Measurements from ENCODE around the gene FGF14. TPM values are rescaled to one million over a fixed set of nuclear protein-coding genes. Genes with fewer than 3 reads are reported as not detected.
A peak's percentile ranks its signal among the peaks of the same experiment; 100 is the strongest.

The FGF14 gene
- total RNA-seq, 1 experiment from 2014 or later: 0.02 TPM

DNA sequence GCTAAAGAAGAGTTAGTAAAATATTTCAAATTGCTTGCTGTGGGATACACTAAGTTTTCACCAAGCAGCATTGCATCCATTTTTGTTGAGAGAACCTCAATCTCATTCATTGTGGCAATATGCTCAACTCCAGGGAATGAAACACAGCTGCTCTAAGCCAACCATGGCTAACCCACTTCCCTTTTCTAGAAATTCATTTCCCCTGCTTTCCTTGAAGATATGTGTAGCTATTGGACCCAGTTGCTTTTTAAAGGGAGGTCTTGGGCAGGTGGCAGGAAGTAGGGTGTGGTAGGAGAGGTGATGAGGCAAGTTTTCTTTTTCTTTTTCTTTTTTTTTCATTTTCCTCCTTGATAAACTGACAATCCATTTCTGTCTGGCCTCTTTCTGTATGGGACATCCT lies 452.2 kb downstream of the FGF14 start:
- H3K27ac ChIP-seq: no peak overlapping the region
- H3K36me3 ChIP-seq: no peaks in the 10 kb centered on the region
- DNase-seq: no peak
- H3K27me3 ChIP-seq: no peaks in the 10 kb centered on the region
- H3K9me3 ChIP-seq (replicated peaks): no peaks in the 10 kb centered on the region
- H3K4me3 ChIP-seq: no peak overlapping the region
- no peaks in the 10 kb centered on the region for H3K4me1 ChIP-seq

DNA sequence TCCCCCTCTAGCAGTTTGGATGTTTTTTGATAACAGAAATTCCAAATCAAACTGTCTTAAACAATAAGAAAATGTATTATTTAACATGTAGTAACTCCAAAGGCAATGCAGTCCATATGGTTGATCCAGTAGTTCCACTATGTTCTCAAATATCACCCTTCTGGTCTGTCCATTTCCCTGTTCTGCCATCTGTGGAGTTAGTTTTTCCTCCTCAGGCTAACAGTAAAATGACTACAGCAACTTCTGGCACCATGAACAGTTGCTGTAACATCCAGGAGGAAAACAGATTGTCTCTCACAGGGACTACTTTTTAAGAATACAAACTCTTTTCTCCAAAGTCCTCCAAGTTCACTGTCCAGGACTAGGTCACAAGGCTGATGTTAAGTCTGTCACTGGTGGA lies 455.4 kb downstream of the FGF14 start:
- H3K4me1 ChIP-seq: no peaks in the 10 kb centered on the region
- no peak overlapping the region for H3K27ac ChIP-seq
- no peak overlapping the region for H3K4me3 ChIP-seq
- H3K27me3 ChIP-seq: no peaks in the 10 kb centered on the region
- no peaks in the 10 kb centered on the region for H3K9me3 ChIP-seq (replicated peaks)
- no peak for DNase-seq
- no peaks in the 10 kb centered on the region for H3K36me3 ChIP-seq

DNA sequence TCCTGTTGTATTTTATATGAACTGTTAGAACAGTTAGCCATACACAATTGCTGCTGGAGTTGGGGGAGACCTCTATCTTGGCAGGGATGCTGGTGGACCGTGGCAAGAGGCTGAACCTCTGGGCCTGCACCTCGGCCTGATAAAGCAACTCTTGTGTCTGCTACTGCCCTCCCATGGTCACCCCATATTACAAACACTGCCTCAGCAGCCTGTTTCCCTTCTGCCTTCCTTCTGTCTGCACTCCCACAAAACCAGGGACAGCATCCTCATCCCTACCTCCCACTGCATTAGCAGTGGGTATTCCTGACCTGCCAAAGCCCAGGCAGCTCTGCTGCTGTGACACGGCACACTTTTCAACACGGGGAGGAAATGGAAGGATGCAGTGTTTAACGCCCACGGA lies 456.4 kb downstream of the FGF14 start:
- peak in 1 of 2 experiments; percentile 6 for DNase-seq
- H3K27ac ChIP-seq: no peak overlapping the region

DNA sequence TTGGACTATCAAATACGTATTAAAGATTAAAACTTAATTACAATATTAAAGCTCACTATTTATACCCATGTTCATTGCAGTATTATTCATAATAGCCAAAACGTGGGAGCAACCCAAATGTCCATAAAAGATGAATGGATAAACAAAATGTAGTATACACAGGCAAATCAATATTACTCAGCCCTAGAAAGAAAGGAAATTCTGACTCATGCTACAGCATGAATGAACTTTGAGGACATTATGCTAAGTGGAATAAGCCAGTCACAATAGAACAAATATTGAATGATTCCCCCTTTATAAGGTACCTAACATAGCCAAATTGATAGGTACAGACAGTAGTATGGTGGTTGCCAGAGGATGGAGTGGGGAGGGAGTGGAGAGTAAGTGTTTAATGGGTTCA lies 457.3 kb downstream of the FGF14 start:
- H3K36me3 ChIP-seq: no peaks in the 10 kb centered on the region
- H3K27me3 ChIP-seq: no peaks in the 10 kb centered on the region
- H3K27ac ChIP-seq: no peak overlapping the region
- DNase-seq: no peak
- H3K9me3 ChIP-seq (replicated peaks): no peaks in the 10 kb centered on the region
- no peak overlapping the region for H3K4me3 ChIP-seq
- H3K4me1 ChIP-seq: no peaks in the 10 kb centered on the region

More for the DNA sequence above, 456.4 kb downstream of the FGF14 start:
- Histone ChIP-seq H3K4me3 (no peak overlapping the region), H3K27me3 (no peaks in the 10 kb centered on the region), H3K4me1 (no peaks in the 10 kb centered on the region), H3K9me3 (replicated peaks) (no peaks in the 10 kb centered on the region), H3K36me3 (no peaks in the 10 kb centered on the region)

DNA sequence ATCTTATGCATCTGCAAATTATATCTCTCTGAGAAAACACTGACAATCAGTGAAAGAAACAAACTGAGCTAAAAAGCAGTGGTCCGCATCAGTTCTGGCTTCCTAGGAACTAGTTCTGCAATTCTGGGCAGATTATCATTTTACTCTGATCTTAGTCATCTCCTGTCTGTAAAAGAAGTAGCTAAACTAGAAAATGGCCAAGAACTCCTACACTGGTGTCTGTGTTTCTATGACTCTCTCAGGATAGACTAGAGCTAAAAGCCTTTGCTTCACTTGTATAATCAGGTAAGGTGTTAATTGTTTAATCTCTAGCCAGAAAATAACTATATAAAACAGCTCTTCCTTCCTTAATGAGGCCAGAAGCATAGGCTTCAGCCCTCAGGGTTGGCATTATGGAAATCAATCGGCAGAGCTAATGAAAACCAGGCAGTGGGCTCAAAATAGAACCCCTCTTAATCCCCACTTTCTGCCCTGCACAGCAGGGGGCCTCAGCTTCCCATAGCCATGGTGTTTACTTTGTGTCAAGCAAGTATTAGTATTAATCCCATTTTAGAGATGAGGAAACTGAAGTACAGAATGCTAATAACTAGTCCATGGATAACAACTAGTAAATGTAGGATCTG lies 459.2 kb downstream of the FGF14 start:
- Histone ChIP-seq H3K9me3 (replicated peaks) (no peaks in the 10 kb centered on the region), H3K36me3 (no peaks in the 10 kb centered on the region), H3K4me3 (no peak overlapping the region), H3K4me1 (no peaks in the 10 kb centered on the region), H3K27me3 (no peaks in the 10 kb centered on the region), H3K27ac (no peak overlapping the region)
- peak in 1 of 2 experiments; percentile 20 for DNase-seq

DNA sequence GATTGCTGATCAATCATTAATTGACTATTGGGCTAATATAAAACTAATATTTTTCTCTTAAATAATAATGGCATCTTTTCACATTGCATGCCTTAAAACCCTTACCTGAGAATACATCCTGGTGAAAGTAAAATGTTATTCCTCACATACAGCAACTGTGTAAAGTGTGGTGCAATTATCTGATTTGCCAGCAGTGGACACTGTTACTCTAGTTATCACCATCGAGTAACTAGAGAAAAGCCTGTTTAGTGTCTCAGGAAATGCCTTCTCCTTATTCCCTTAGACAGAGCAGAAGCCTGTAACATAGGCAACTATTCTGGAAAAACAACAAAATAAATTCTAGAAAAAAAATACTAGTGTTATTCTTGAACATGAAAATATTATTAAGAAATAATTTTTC lies 459.8 kb downstream of the FGF14 start:
- Histone ChIP-seq H3K27ac (no peak overlapping the region), H3K9me3 (replicated peaks) (no peaks in the 10 kb centered on the region), H3K27me3 (no peaks in the 10 kb centered on the region), H3K4me1 (no peaks in the 10 kb centered on the region), H3K36me3 (no peaks in the 10 kb centered on the region), H3K4me3 (no peak overlapping the region)
- peak in 1 of 2 experiments; percentile 58 for DNase-seq

DNA sequence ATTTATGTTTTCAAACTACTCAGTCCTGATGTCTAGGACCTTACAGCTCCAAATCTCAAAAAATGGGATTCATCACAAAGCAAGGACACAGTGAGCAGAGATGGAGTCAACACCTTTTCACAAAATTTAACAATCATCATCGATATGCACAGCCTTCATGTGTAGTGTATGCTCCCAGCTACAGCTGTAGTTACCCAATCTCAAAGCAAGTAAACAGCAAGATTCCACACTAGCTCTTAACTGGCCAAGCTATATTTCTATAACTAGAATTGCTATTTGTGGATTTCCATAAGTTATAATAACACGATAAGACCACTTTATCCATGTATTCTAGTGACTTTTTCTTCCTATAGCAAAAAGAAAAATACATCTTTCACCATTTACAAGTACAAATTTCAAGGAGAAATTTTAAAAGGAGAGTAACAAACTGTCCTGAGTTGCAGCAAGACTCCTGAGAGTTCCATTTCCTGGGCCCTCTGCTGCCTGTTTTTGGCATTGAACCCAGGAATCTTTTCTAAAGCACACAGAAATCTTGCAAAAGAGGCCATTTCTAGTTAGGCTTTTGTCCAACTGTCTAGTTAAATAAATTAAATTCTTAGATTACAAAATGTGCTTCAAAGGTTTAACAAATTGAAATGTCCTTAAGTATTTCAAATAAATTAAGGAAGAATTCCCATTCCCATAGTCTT lies 460.6 kb downstream of the FGF14 start:
- no peaks in the 10 kb centered on the region for H3K9me3 ChIP-seq (replicated peaks)
- H3K27me3 ChIP-seq: no peaks in the 10 kb centered on the region
- no peak for DNase-seq
- no peak overlapping the region for H3K4me3 ChIP-seq
- H3K36me3 ChIP-seq: no peaks in the 10 kb centered on the region
- no peaks in the 10 kb centered on the region for H3K4me1 ChIP-seq
- H3K27ac ChIP-seq: no peak overlapping the region

DNA sequence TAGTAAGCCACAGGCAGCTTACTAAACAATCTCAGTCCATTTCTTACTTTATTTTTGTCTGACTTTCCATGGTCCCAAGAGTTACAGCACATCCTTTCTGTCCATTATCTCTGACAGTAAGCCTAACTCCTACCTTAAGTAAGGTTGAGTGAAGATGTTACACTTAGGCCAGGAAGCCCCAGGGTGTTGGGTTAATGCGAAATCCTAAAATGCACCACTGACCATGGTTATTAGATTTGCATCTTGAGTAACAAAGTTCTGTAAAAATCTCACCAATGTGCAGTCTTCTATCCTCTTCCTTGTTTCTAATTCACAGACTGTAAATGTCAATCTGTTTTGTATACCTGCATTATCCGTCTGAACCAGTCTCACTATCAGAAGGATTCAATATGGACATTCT lies 462.5 kb downstream of the FGF14 start:
- Histone ChIP-seq H3K27me3 (no peaks in the 10 kb centered on the region), H3K4me3 (no peak overlapping the region), H3K27ac (no peak overlapping the region), H3K9me3 (replicated peaks) (no peaks in the 10 kb centered on the region), H3K4me1 (no peaks in the 10 kb centered on the region), H3K36me3 (no peaks in the 10 kb centered on the region)
- DNase-seq: no peak

DNA sequence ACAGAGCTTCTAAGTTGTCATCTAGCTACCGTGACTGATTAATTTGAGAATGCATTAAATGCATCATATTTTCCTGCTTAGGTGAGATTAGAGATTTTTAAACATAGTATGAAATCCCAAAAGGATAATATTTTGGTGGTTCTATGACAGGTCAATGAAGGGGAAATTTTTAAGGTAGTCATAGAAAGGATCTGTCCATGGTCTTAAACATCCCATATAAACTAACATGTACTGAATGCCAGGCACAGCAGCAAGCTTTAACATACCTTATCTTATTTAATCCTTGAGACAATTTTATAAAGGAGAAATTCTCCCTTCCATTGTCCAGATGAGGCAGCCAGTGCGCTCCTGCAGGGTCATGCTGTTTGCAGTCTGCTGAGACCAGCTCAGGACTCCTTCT lies 466.0 kb downstream of the FGF14 start:
- no peaks in the 10 kb centered on the region for H3K27me3 ChIP-seq
- no peak for DNase-seq
- H3K4me3 ChIP-seq: no peak overlapping the region
- no peaks in the 10 kb centered on the region for H3K36me3 ChIP-seq
- no peaks in the 10 kb centered on the region for H3K9me3 ChIP-seq (replicated peaks)
- no peaks in the 10 kb centered on the region for H3K4me1 ChIP-seq
- H3K27ac ChIP-seq: no peak overlapping the region

DNA sequence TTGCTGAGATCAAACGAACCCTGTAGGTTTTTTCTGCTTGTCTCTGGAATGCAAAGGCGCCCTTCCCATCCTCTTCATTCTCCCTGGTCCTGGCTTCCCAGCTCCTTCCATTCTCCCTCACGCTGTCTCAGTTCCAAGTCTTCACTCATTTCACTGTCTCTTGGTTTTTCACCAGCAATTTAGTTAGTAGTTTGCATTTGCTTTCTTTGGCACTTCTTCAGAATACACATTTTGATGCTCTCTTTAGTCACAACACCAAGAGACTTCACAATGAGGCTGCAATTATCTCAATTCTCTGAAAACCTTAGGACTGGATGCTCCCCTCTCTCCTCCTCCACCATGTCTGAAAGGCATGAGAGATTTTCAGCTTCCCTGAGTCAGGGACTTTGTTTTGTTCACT lies 470.7 kb downstream of the FGF14 start:
- Histone ChIP-seq H3K4me1 (no peaks in the 10 kb centered on the region), H3K27ac (no peak overlapping the region), H3K27me3 (no peaks in the 10 kb centered on the region; the same call in 1 of the 2 replicates), H3K36me3 (no peaks in the 10 kb centered on the region), H3K9me3 (replicated peaks) (no peaks in the 10 kb centered on the region), H3K4me3 (no peak overlapping the region)
- DNase-seq: no peak

DNA sequence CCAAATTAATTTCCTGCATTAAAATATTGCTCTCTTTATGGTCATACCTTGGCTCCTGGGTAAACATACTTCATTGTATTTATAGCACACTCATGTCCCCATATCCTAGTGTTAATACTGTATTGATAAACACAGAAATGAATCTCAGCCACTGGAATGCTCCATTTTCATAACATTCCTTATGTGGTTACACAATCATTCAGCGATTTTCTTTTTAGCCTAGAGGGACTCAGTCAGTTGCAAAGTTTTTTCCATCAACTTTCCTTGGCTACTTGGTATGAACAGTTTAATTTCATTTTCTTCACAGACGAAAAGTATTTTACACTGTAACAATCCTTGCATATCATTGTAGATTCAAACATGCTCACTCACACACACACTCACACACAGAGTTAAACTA lies 471.5 kb downstream of the FGF14 start:
- no peak overlapping the region for H3K4me3 ChIP-seq
- H3K4me1 ChIP-seq: no peaks in the 10 kb centered on the region
- H3K9me3 ChIP-seq (replicated peaks): no peaks in the 10 kb centered on the region
- no peaks in the 10 kb centered on the region for H3K36me3 ChIP-seq
- no peak for DNase-seq
- H3K27ac ChIP-seq: no peak overlapping the region
- H3K27me3 ChIP-seq: no peaks in the 10 kb centered on the region; the same call in 1 of the 2 replicates

DNA sequence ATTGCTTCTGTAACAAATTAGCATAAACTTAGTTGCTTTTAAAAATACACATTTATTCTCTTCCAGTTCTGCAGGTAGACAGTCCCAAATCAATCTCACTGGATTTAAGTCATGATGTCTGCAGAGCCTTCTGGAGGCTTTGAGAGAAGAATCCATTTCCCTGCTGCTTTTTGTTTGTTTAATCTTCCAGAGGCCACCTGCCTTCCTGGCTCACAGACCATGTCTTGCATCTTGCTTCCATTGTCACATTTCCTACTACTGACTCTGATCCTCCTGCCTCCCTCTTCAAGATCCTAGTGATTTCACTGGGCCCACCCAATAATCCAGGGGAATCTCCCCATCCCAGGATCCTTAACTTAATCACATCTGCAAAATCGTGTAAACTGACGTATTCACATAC lies 476.1 kb downstream of the FGF14 start:
- H3K27me3 ChIP-seq: no peaks in the 10 kb centered on the region; the same call in 1 of the 2 replicates
- no peaks in the 10 kb centered on the region for H3K4me1 ChIP-seq
- no peaks in the 10 kb centered on the region for H3K9me3 ChIP-seq (replicated peaks)
- H3K36me3 ChIP-seq: no peaks in the 10 kb centered on the region
- no peak overlapping the region for H3K27ac ChIP-seq
- no peak for DNase-seq
- H3K4me3 ChIP-seq: no peak overlapping the region

DNA sequence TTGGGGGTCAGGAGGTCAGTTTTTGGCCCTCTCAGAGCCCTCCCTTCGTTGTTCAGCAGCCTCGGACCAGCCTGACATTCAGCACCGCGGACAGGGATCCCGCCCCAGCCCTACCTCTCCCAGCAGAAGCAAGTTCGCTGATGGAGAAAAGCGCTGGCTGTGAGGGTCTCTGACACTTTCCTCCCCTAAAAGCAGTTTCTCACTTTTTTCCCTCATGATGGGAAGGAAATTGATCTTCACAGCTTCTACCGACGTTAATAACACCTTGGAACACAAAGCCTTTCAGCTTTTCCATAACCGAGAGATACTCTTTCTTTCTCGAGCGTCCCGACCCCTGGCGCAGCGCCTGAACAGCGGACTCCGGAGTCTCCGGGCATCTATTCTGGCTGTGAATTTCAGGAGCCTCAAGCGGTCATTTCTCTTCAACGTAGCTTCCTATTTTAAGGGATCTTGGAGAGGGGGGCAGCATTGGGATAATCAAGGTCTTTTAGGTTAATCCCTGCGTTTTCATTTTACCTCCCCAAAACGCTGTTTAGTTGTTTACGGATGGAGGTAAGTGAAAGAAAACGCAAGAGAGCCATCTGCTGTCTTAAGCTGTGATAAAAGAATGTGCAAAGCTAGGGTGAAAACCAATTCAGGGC lies 482.2 kb downstream of the FGF14 start:
- H3K4me1 ChIP-seq: no peaks in the 10 kb centered on the region
- H3K27ac ChIP-seq: no peak overlapping the region
- no peak overlapping the region for H3K4me3 ChIP-seq
- peak; percentile 24 to 38 for DNase-seq
- H3K27me3 ChIP-seq: no peaks in the 10 kb centered on the region
- no peaks in the 10 kb centered on the region for H3K36me3 ChIP-seq
- no peaks in the 10 kb centered on the region for H3K9me3 ChIP-seq (replicated peaks)

DNA sequence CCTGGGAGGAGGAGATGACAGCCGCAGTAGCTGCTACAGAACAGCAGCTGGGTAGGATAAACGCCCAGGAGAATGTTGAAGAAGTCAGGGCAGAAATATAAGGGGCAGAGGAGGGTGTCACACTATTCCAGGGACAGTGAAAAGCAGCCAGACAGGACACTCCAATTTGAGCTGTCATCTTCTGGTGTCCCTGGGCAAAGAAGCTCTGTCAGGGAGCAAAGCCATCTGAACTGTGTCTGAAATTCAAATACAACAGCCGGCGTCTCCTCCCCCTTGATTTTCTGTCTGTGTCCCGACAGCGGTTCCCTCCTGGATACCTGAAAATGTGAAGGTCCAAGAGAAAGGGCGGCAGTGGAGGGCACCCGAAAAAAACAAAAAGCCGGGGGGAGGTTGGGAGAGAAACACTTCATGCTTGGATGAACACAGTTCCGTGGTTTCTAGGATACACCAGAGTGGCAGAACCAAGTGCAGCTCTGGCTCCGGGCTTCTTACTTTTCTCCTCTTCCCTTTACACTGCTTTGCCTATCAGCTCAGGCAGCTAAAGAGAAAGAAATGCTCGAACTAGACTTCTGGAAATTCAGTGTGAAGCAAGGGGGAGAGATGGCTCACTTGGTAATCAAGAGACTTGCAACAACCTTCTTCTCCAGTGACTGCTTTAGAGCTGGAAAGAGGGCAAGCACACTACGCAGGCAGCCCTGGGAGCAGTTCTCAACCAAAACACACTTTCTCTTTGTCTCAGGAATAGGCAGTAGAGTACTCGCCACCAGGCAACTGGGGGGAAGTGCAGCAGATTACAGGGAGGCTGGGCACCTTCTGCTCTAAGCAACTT lies 483.8 kb downstream of the FGF14 start:
- H3K4me3 ChIP-seq: no peak overlapping the region
- no peaks in the 10 kb centered on the region for H3K36me3 ChIP-seq
- no peaks in the 10 kb centered on the region for H3K9me3 ChIP-seq (replicated peaks)
- no peak overlapping the region for H3K27ac ChIP-seq
- no peaks in the 10 kb centered on the region for H3K27me3 ChIP-seq
- H3K4me1 ChIP-seq: no peaks in the 10 kb centered on the region
- peak in 1 of 2 experiments; percentile 30 for DNase-seq

DNA sequence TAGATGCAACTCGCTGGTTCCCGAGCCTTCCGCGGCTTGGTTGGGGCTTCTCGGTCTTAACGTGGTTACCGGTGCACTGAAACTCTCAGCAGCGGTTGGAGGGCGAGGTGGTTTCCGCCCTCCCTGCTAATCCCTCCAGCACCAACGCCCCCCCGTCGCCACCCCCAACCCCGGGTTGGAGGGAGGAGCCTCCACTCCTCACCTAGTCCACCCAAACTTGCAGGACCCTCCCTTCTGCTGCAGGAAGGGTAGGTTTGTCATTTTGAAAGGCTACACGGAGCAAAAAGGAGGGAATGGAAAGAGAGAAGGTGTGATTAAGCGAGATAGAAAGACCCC lies 484.4 kb downstream of the FGF14 start:
- no peaks in the 10 kb centered on the region for H3K27me3 ChIP-seq
- no peaks in the 10 kb centered on the region for H3K9me3 ChIP-seq (replicated peaks)
- no peaks in the 10 kb centered on the region for H3K36me3 ChIP-seq
- no peak for DNase-seq
- no peaks in the 10 kb centered on the region for H3K4me1 ChIP-seq
- no peak overlapping the region for H3K27ac ChIP-seq
- no peak overlapping the region for H3K4me3 ChIP-seq

Data from SJCRH30 (cell line).